Measurements from ENCODE around the gene MEGF11.

DNA sequence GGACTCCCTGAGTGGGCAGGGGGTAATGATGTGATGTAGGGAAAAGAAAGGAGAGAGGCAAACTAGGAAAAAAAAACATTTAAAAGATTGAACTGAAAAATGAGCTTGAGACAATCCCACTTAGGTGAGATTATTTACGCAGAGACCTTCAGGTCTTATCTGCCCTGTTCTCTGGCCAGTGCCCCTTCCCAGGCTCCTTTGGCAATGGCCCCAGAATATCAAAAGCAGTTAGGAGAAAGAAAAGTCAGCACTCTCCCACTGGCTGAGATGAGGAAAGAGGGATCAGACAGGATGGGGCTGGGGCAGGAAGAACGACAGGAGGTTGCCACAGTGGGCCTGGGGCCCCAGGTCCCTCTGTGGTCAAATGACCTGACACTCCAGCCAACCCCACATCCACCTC lies 105.4 kb downstream of the MEGF11 start:
- TF ChIP-seq, protein P1, sequence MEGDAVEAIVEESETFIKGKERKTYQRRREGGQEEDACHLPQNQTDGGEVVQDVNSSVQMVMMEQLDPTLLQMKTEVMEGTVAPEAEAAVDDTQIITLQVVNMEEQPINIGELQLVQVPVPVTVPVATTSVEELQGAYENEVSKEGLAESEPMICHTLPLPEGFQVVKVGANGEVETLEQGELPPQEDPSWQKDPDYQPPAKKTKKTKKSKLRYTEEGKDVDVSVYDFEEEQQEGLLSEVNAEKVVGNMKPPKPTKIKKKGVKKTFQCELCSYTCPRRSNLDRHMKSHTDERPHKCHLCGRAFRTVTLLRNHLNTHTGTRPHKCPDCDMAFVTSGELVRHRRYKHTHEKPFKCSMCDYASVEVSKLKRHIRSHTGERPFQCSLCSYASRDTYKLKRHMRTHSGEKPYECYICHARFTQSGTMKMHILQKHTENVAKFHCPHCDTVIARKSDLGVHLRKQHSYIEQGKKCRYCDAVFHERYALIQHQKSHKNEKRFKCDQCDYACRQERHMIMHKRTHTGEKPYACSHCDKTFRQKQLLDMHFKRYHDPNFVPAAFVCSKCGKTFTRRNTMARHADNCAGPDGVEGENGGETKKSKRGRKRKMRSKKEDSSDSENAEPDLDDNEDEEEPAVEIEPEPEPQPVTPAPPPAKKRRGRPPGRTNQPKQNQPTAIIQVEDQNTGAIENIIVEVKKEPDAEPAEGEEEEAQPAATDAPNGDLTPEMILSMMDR (conservative IDR thresholded peaks at IDR 0.05; ENCODE audit: low read depth, low read length): no peak
- TF ChIP-seq EZH2 (IDR thresholded peaks at IDR 0.05; ENCODE audit: low read length, unreplicated experiment) (no peak), EZH2phosphoT487 (IDR thresholded peaks at IDR 0.05; ENCODE audit: borderline replicate concordance, low read length) (no peak)
